Measurements from ENCODE around the gene DTNBP1. TPM values are rescaled to one million over a fixed set of nuclear protein-coding genes. Genes with fewer than 3 reads are reported as not detected.

The DTNBP1 gene
- total and polyA plus RNA-seq, 2 of the 8 experiments (the other 6 are each of a cell fraction or from before 2014, with no cell fraction given): 13.5 to 22.1 TPM

DNA sequence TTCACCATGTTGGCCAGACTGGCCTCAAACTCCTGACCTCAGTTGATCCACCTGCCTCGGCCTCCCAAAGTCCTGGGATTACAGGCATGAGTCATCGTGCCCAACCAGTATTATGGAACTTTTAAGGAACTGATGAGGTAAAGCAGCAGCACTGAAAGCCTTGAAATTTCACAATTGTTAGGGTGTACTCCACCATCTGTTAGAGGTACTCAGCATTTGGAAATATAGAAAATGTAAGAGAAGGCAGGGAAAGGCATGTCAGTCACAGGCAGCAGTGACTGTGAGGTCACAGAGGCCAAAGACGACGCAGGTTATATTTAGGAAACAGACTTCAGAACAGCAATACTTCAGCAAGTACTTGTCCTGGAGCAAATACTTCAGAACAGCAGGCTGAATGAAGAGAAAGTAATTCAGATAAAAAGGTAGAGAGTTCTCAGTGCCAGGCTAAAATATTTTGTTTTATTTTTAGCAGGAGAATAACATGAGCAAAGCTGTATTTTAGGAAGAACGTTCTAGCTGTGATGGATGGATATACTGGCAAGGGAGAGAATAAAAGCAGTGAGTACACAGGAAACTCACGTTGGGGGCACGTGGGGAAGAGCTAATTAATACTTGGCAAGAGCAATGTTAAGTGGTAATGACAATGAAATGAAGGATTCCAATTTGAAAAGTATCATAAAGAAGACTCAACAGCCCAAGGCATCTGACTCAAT, 67.2 kb downstream of the DTNBP1 start:
- Histone ChIP-seq H2BK20ac (ENCODE audit: low read length) (no peak overlapping the region), H3K79me2 (ENCODE audit: control insufficient read depth in 1 of 2, insufficient read depth in 2 of 2, low read length in 2 of 2) (no peaks in the 10 kb centered on the region), H3K4me2 (ENCODE audit: insufficient read depth in 1 of 2, low read depth in 2 of 2, low read length in 2 of 2) (no peak overlapping the region), H3K18ac (ENCODE audit: extremely low read depth, low read length) (no peak overlapping the region), H3K36me3 (ENCODE audit: control insufficient read depth in 2 of 4, insufficient read depth in 4 of 4, low read length in 3 of 4) (no peaks in the 10 kb centered on the region), H3K4me1 (replicated peaks in 1 of 4; ENCODE audit: control insufficient read depth in 3 of 4, insufficient read depth in 4 of 4, low read length in 3 of 4) (no peaks in the 10 kb centered on the region), H4K20me1 (replicated peaks in 1 of 2; ENCODE audit: control insufficient read depth in 1 of 2, insufficient read depth in 2 of 2, low read length in 2 of 2) (no peaks in the 10 kb centered on the region), H3K4ac (replicated peaks; ENCODE audit: insufficient read length, low read depth, low read length) (no peak overlapping the region), H3K9ac (replicated peaks in 1 of 4; ENCODE audit: extremely low read depth in 1 of 4, low read depth in 3 of 4, low read length in 3 of 4) (no peak overlapping the region), H2AFZ (ENCODE audit: low read length) (no peak overlapping the region), H2BK5ac (ENCODE audit: low read depth, low read length) (no peak overlapping the region), H3K9me3 (ENCODE audit: insufficient read depth in 2 of 2, low read depth in 1 of 2, low read length in 1 of 2) (no peaks in the 10 kb centered on the region), H4K8ac (ENCODE audit: extremely low read depth, insufficient read depth, low read length) (no peak overlapping the region), H3K79me1 (ENCODE audit: low read depth, low read length) (no peaks in the 10 kb centered on the region), H3K23me2 (ENCODE audit: low read depth, low read length) (no peaks in the 10 kb centered on the region), H2AK5ac (ENCODE audit: low read depth, low read length) (no peak overlapping the region), H3K27me3 (replicated peaks in 1 of 4; ENCODE audit: control insufficient read depth in 3 of 4, extremely low read depth in 1 of 4, insufficient read depth in 3 of 4, low read length in 3 of 4) (no peaks in the 10 kb centered on the region), H3K27ac (ENCODE audit: low read depth, low read length) (no peak overlapping the region), H2BK120ac (replicated peaks; ENCODE audit: low read depth, low read length) (no peak overlapping the region), H2BK12ac (ENCODE audit: low read depth, low read length) (no peak overlapping the region), H3K56ac (replicated peaks; ENCODE audit: insufficient read length, low read depth, low read length) (no peak overlapping the region), H3K23ac (ENCODE audit: insufficient read length) (no peak overlapping the region), H2BK15ac (ENCODE audit: low read length) (no peak overlapping the region), H4K91ac (replicated peaks; ENCODE audit: insufficient read length, low read length) (no peak overlapping the region), H4K5ac (ENCODE audit: insufficient read length, low read depth, low read length) (no peak overlapping the region), H3K14ac (ENCODE audit: insufficient read length) (no peak overlapping the region), H3K4me3 (ENCODE audit: extremely low read depth in 1 of 4, insufficient read depth in 2 of 4, low read depth in 3 of 4, low read length in 4 of 4) (no peak overlapping the region)
- FAIRE-seq: no peak
- no peak for TF ChIP-seq TCF12 (IDR thresholded peaks at IDR 0.05; ENCODE audit: low read depth, low read length)
- TF ChIP-seq CBX8 (IDR thresholded peaks at IDR 0.05; ENCODE audit: borderline replicate concordance, low read depth, low read length): no peak
- no peak for TF ChIP-seq TAF1 (IDR thresholded peaks at IDR 0.05; ENCODE audit: low read depth, low read length)
- TF ChIP-seq EP300 (IDR thresholded peaks at IDR 0.05; ENCODE audit: borderline replicate concordance in 1 of 2, low read depth in 2 of 2, low read length in 2 of 2): no peak
- no peak for TF ChIP-seq BCL11A (IDR thresholded peaks at IDR 0.05; ENCODE audit: low read depth in 2 of 2, low read length in 2 of 2)
- TF ChIP-seq RBBP5 (IDR thresholded peaks at IDR 0.05; ENCODE audit: borderline replicate concordance, low read depth, low read length): no peak
- TF ChIP-seq POLR2AphosphoS5 (IDR thresholded peaks at IDR 0.05; ENCODE audit: low read depth, low read length): no peak
- TF ChIP-seq SP2 (IDR thresholded peaks at IDR 0.05; ENCODE audit: low read length): no peak
- TF ChIP-seq, protein P1, sequence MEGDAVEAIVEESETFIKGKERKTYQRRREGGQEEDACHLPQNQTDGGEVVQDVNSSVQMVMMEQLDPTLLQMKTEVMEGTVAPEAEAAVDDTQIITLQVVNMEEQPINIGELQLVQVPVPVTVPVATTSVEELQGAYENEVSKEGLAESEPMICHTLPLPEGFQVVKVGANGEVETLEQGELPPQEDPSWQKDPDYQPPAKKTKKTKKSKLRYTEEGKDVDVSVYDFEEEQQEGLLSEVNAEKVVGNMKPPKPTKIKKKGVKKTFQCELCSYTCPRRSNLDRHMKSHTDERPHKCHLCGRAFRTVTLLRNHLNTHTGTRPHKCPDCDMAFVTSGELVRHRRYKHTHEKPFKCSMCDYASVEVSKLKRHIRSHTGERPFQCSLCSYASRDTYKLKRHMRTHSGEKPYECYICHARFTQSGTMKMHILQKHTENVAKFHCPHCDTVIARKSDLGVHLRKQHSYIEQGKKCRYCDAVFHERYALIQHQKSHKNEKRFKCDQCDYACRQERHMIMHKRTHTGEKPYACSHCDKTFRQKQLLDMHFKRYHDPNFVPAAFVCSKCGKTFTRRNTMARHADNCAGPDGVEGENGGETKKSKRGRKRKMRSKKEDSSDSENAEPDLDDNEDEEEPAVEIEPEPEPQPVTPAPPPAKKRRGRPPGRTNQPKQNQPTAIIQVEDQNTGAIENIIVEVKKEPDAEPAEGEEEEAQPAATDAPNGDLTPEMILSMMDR (IDR thresholded peaks at IDR 0.05; ENCODE audit: control extremely low read depth in 1 of 3, insufficient read depth in 1 of 3, low read depth in 1 of 3, low read length in 3 of 3): no peak
- TF ChIP-seq, protein P2, sequence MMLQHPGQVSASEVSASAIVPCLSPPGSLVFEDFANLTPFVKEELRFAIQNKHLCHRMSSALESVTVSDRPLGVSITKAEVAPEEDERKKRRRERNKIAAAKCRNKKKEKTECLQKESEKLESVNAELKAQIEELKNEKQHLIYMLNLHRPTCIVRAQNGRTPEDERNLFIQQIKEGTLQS (IDR thresholded peaks at IDR 0.05; ENCODE audit: insufficient read depth, low read depth, low read length): no peak
- 83% methylated on average over 7 of the region's 7 CpGs; no CpG with 5 or more reads in 1 of the 2 experiments for WGBS, 2 experiments (ENCODE audit: extremely low coverage in 1 of 2, insufficient coverage in 1 of 2, insufficient read length in 1 of 2, insufficient replicate concordance in 2 of 2, low coverage in 1 of 2, low lambda C conversion rate in 2 of 2, missing lambda C conversion rate in 1 of 2)
- ChIA-PET CTCF (ENCODE audit: partially characterized antibody) (interaction anchor here (0.9 to 1.7 kb wide), 4 partner anchors 8 to 26 kb away, joined by 3 to 4 read pairs (median 4); no protein-coding TSS in a partner anchor), POLR2A (ENCODE audit: partially characterized antibody) (no interaction called here)
- DNase-seq (ENCODE audit: low read depth in 1 of 2, low spot score in 2 of 2): no peak
